Thyroid gland (tissue), 4 donors: ENCODE measurements around the gene TOP3A.

Source experiments
- POLR2A ChIP-seq, 2 donors: fragments of 450-650 bp; IDR thresholded peaks; one replicate each; pipeline ENCODE4 v1.6.1; 2017; ENCODE audit warnings: antibody characterized with exemption in 2 of 2, mild to moderate bottlenecking in 2 of 2, moderate library complexity in 1 of 2
- TF ChIP-seq, protein P1 (sequence below), 6 experiments: fragments of 200-600 bp in 3 of 6; fragments of 450-650 bp in 3 of 6; sonication (generic) in 3 of 6; IDR thresholded peaks; one replicate each; pipeline ENCODE4 v1.5.1; 2016 to 2019; ENCODE audit warnings: antibody characterized with exemption in 6 of 6, mild to moderate bottlenecking in 2 of 6, inconsistent platforms in 1 of 6, moderate library complexity in 1 of 6

DNA sequence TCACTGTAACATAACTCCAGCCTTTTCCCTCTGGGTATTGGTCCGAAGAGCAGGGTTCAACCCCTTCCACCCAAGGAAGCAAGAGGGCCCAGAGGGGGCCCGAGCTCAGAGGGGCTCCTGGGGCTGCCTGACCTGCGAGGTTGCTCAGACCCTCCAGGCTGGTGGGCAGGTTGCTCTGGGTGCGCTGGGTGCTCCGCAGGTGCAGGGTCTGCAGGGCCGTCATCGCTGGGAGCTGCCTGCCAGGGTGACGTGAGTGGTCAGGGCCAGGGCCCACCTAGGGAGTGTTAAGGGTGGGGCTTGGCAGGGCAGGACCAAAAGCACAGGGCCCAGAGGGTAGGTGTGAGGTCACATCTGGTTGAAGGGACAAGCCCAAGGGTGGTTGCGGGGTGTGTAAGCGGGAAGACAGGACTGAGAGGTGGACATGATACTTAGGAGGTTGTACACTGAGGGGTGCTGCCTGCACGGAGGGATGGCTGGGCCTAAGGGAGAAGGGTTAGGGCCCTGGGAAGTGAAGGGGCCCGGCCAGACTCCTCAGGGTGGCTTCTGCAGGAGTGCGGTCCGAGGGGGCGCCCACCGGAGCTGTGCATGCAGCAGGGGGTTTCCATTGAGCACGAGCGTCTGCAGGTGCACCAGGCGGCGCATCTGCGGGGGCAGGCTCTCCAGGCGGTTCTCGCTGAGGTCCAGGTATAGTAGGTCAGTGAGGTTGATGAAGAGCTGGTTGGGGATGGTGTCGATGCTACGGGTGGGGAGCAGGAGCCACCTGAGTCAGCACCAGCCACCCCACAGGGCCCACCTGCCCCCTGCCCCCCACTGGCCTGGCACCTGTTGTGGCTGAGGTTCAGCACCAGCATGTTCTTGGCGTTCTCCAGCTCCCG, 60.6 kb downstream of the TOP3A start:
- TF ChIP-seq, protein P1, sequence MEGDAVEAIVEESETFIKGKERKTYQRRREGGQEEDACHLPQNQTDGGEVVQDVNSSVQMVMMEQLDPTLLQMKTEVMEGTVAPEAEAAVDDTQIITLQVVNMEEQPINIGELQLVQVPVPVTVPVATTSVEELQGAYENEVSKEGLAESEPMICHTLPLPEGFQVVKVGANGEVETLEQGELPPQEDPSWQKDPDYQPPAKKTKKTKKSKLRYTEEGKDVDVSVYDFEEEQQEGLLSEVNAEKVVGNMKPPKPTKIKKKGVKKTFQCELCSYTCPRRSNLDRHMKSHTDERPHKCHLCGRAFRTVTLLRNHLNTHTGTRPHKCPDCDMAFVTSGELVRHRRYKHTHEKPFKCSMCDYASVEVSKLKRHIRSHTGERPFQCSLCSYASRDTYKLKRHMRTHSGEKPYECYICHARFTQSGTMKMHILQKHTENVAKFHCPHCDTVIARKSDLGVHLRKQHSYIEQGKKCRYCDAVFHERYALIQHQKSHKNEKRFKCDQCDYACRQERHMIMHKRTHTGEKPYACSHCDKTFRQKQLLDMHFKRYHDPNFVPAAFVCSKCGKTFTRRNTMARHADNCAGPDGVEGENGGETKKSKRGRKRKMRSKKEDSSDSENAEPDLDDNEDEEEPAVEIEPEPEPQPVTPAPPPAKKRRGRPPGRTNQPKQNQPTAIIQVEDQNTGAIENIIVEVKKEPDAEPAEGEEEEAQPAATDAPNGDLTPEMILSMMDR (IDR thresholded peaks at IDR 0.05): no peak
- TF ChIP-seq POLR2A (IDR thresholded peaks at IDR 0.05): no peak
